Astrocyte (in vitro differentiated cells and primary cell): ENCODE results near the gene NECTIN4.

Experiments
- CTCF ChIP-seq: IDR thresholded peaks from 2 replicates; pipeline ENCODE4 v1.5.1; 2011; ENCODE audit warnings: low read depth, mild to moderate bottlenecking, inconsistent platforms, low read length, moderate library complexity; ENCODE audit not compliant: insufficient read depth
- EZH2 ChIP-seq: IDR thresholded peaks from 2 replicates; pipeline ENCODE4 v1.6.1; 2012; ENCODE audit warnings: mild to moderate bottlenecking, low read length, inconsistent platforms; ENCODE audit not compliant: insufficient read depth

GRCh38 chr1:161047436-161048420 is 41.6 kb downstream of the NECTIN4 start:
- no peak for TF ChIP-seq CTCF
- no peak for TF ChIP-seq EZH2
